GM12878 (cell line): ENCODE data around the gene PELO. TPM values are rescaled to one million over a fixed set of nuclear protein-coding genes. Genes with fewer than 3 reads are reported as not detected.

Experiments used
- ATAC-seq: fragments of 200-7000 bp; cut with Tn5 transposase; 3 replicates; pipeline ENCODE4 v1.9.1; 2020; ENCODE audit warnings: mild to moderate bottlenecking, moderate library complexity
- BruUV-seq: library from RNA; stranded (reverse); fragments of 400-500 nt; replicated peaks from 2 replicates; lab custom pipeline; 2021; lab: Mats Ljungman, UMichigan
- CTCF ChIA-PET: fragments of 300-600 bp; sonication (Branson Sonifier 250); formaldehyde crosslinking; extraction: SDS; loops from one replicate; lab custom pipeline; 2021; ENCODE audit warnings: inconsistent platforms; lab: Yijun Ruan, JAX
- POLR2A ChIA-PET: fragments of 350-600 bp; formaldehyde crosslinking; extraction: SDS; loops from one replicate; lab custom pipeline; 2021; ENCODE audit warnings: inconsistent platforms; lab: Charles Lee
- RAD21 ChIA-PET: fragments of 300-600 bp; sonication (Branson Sonifier 250); formaldehyde crosslinking; loops from one replicate; lab custom pipeline; 2023; ENCODE audit warnings: antibody characterized with exemption; ENCODE audit not compliant: unreplicated experiment; lab: Charles Lee
- SMC1A ChIA-PET: fragments of 300-600 bp; sonication (Branson Sonifier 250); formaldehyde crosslinking; loops from one replicate; lab custom pipeline; 2023; ENCODE audit not compliant: unreplicated experiment, uncharacterized antibody; lab: Charles Lee
- DNase-seq: peaks from one replicate; pipeline ENCODE4 v3.0.0-alpha.2; 2011; ENCODE audit warnings: low read depth, low spot score
- FAIRE-seq: peaks from 3 replicates; lab custom pipeline; 2011; peaks lifted over from hg19 to GRCh38; lab: Jason Lieb, UNC
- H2AFZ ChIP-seq: 2 replicates; pipeline ENCODE4 v1.6.0; 2011; ENCODE audit warnings: low read depth, low read length, control low read depth; ENCODE audit not compliant: control insufficient read depth
- H3K27ac ChIP-seq: 2 replicates; pipeline ENCODE4 v1.5.1; 2011; ENCODE audit warnings: control low read depth; ENCODE audit not compliant: control insufficient read depth, insufficient read depth
- H3K27me3 ChIP-seq, 2 experiments: replicated peaks in 1 of 2; 2 replicates each; pipeline versions ENCODE4 v1.6.0 to v1.6.1; 2011; ENCODE audit warnings: low read length in 1 of 2; ENCODE audit not compliant: control insufficient read depth in 2 of 2, insufficient read depth in 2 of 2
- H3K36me3 ChIP-seq, 2 experiments: 2 replicates each; pipeline ENCODE4 v1.5.1; 2011; ENCODE audit warnings: low read length in 1 of 2; ENCODE audit not compliant: control insufficient read depth in 2 of 2, insufficient read depth in 2 of 2
- H3K4me1 ChIP-seq: 2 replicates; pipeline ENCODE4 v1.6.1; 2011; ENCODE audit warnings: mild to moderate bottlenecking, low read length, moderate library complexity, mixed read lengths; ENCODE audit not compliant: control insufficient read depth, insufficient read depth
- H3K4me2 ChIP-seq: 2 replicates; pipeline ENCODE4 v1.6.0; 2011; ENCODE audit warnings: control low read depth; ENCODE audit not compliant: control insufficient read depth, insufficient read depth
- H3K4me3 ChIP-seq: fragments of 200-600 bp; sonication (generic); 2 replicates; pipeline ENCODE4 v1.5.1; 2016
- H3K79me2 ChIP-seq: 2 replicates; pipeline ENCODE4 v1.6.0; 2011; ENCODE audit warnings: low read length; ENCODE audit not compliant: control insufficient read depth, insufficient read depth
- H3K9ac ChIP-seq: 2 replicates; pipeline ENCODE4 v1.8.0; 2011; ENCODE audit warnings: low read length, control low read depth, mixed read lengths; ENCODE audit not compliant: control insufficient read depth, insufficient read depth
- H3K9me3 ChIP-seq: replicated peaks from 3 replicates; pipeline ENCODE4 v1.5.1; 2011; ENCODE audit warnings: mild to moderate bottlenecking, low read length; ENCODE audit not compliant: control insufficient read depth, insufficient read depth
- H4K20me1 ChIP-seq: 2 replicates; pipeline ENCODE4 v1.6.0; 2011; ENCODE audit not compliant: control insufficient read depth, insufficient read depth
- HCFC1 ChIP-seq: fragments of 150-350 bp; IDR thresholded peaks from 2 replicates; pipeline ENCODE4 v1.6.1; 2014; ENCODE audit warnings: low read length
- MTA2 ChIP-seq: fragments of 450-650 bp; IDR thresholded peaks from 2 replicates; pipeline ENCODE4 v1.6.1; 2016; ENCODE audit warnings: low read depth, mild to moderate bottlenecking, moderate library complexity
- RB1 ChIP-seq: fragments of 450-650 bp; formaldehyde crosslinking; IDR thresholded peaks from 2 replicates; pipeline ENCODE4 v1.6.1; 2017; ENCODE audit warnings: mild to moderate bottlenecking, borderline replicate concordance
- SMAD1 ChIP-seq: fragments of 450-650 bp; IDR thresholded peaks from 2 replicates; pipeline ENCODE4 v1.6.1; 2018; ENCODE audit warnings: mild to moderate bottlenecking, low read depth; ENCODE audit not compliant: partially characterized antibody
- SP1 ChIP-seq: IDR thresholded peaks from one replicate; pipeline ENCODE4 v1.6.1; 2011; ENCODE audit warnings: low read depth, low read length
- SPI1 ChIP-seq: IDR thresholded peaks from 2 replicates; pipeline ENCODE4 v1.6.1; 2011; ENCODE audit warnings: low read depth, mild to moderate bottlenecking, low read length, moderate library complexity, borderline replicate concordance; ENCODE audit not compliant: insufficient read depth
- SREBF1 ChIP-seq: IDR thresholded peaks from 2 replicates; pipeline ENCODE4 v1.6.1; 2012; ENCODE audit warnings: mild to moderate bottlenecking, low read length
- WGBS: methylation state at CpG from one replicate; pipeline ENCODE4 v1.1.6; 2016; ENCODE audit warnings: low lambda C conversion rate; ENCODE audit not compliant: insufficient replicate concordance, insufficient coverage; ENCODE audit errors: missing lambda C conversion rate; 5-methylcytosine and 5-hydroxymethylcytosine counted together
- in situ Hi-C: fragments of 300-500 bp; cut with MboI; formaldehyde crosslinking; loops from 9 replicates; pipeline ENCODE4 v1.14.3; 2018; ENCODE audit warnings: mixed read lengths
- intact Hi-C: fragments of 100-400 bp; cut with micrococcal nuclease; formaldehyde crosslinking; loops from one replicate; pipeline ENCODE4 v1.14.2; 2022; ENCODE audit not compliant: unreplicated experiment
- polyA plus RNA-seq, 11 experiments: library from polyadenylated mRNA; depleted of rRNA in 4 of 11; unstranded in 6 of 11; stranded (reverse) in 5 of 11; fragments of >200 nt; fragmentation: Nextera tagmentation in 4 of 11; fragmentation: Illumina TruSeq in 1 of 11; extraction: Ambion mirVana in 4 of 11; extraction: Trizol in 1 of 11; gene quantifications; 1 replicate in 1 of 11; 2 replicates in 10 of 11; pipeline versions ENCODE4 v1.2.1 to v1.2.3, GENCODE V29; 2011 to 2016; ENCODE audit warnings: inconsistent platforms in 2 of 11, missing spikeins in 2 of 11, low read depth in 1 of 11
- total RNA-seq, 4 experiments: library from RNA; depleted of rRNA in 3 of 4; stranded (reverse); fragments of >200 nt in 3 of 4; fragmentation: Illumina TruSeq in 1 of 4; extraction: Trizol in 1 of 4; gene quantifications; 2 replicates each; pipeline versions ENCODE4 v1.2.1 to v1.2.3, GENCODE V29; 2013 to 2021
- TF ChIP-seq, protein P1 (sequence below): fragments of 450-650 bp; IDR thresholded peaks from 2 replicates; pipeline ENCODE4 v1.6.1; 2017; ENCODE audit warnings: borderline replicate concordance
- TF ChIP-seq, protein P2 (sequence below): IDR thresholded peaks from 2 replicates; pipeline ENCODE4 v1.6.1; 2011; ENCODE audit warnings: borderline replicate concordance, low read depth, mild to moderate bottlenecking, moderate library complexity, mixed read lengths, low read length; ENCODE audit not compliant: insufficient read depth; ENCODE audit errors: extremely low read length
- TF ChIP-seq, protein P3 (sequence below): IDR thresholded peaks from 2 replicates; pipeline ENCODE4 v1.6.1; 2012; ENCODE audit warnings: mild to moderate bottlenecking, low read depth, low read length
- TF ChIP-seq, protein P4 (sequence below): IDR thresholded peaks from 2 replicates; pipeline ENCODE4 v1.6.1; 2012; ENCODE audit warnings: improper control_type of control experiment, low read depth, low read length; ENCODE audit not compliant: insufficient replicate concordance

The PELO gene
- total and polyA plus RNA-seq, 10 of the 15 experiments (the other 5 are each of a cell fraction or from before 2014, with no cell fraction given) = 5.6 to 11.9 (median 8.7) TPM

DNA sequence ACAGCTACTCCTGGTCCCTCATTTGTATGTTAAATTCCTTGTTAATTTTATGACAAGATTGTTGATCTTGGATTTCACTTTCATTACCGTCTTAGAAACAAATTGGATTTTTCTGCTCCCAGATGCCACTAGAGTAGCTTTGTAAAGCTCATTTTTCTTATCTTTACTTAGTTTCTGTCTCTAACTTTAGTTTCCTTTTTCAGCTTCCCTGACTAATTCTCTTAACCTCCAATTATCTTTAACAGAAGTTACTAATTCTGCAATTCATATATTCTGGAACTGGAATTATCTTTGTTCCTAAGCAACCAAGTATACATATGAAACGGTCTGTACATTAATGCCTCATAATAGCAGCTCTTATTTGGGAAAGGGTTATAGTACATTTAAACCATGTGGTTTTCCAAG, 16.7 kb downstream of the PELO start:
- 96% methylated on average over 2 of the region's 2 CpGs for WGBS
- intact Hi-C loops = no loop called here
- H4K20me1 ChIP-seq = no peaks in the 10 kb centered on the region
- DNase-seq (no peak), ATAC-seq (no peak), FAIRE-seq (no peak)
- in situ Hi-C loops = no loop called here
- RAD21 ChIA-PET = interaction anchor here (1.3 kb wide), 1 partner anchor 22 kb away, joined by 5 read pairs; no protein-coding TSS in a partner anchor
- H2AFZ ChIP-seq = no peak overlapping the region
- no TSS peak for BruUV-seq
- no peak overlapping the region for H3K9ac ChIP-seq
- H3K79me2 ChIP-seq = peaks cover 39% of the 10 kb centered on the region
- H3K36me3 ChIP-seq = no peaks in the 10 kb centered on the region
- CTCF ChIA-PET = interaction anchor here (1.2 kb wide), 1 partner anchor 17 kb away, joined by 3 read pairs; no protein-coding TSS in a partner anchor
- no peaks in the 10 kb centered on the region for H3K27me3 ChIP-seq
- H3K4me2 ChIP-seq = no peak overlapping the region
- H3K4me3 ChIP-seq = no peak overlapping the region
- POLR2A ChIA-PET = interaction anchor here (0.6 kb wide), 1 partner anchor 8 kb away, joined by 4 read pairs; no protein-coding TSS in a partner anchor
- no peaks in the 10 kb centered on the region for H3K9me3 ChIP-seq
- SMC1A ChIA-PET = no interaction called here
- H3K27ac ChIP-seq = no peak overlapping the region
- H3K4me1 ChIP-seq = 0 out of 2 replicates have a peak, but pooled peaks cover 3% of the 10 kb centered on the region
- no peak for TF ChIP-seq HCFC1
- no peak for TF ChIP-seq MTA2
- TF ChIP-seq, protein P1, sequence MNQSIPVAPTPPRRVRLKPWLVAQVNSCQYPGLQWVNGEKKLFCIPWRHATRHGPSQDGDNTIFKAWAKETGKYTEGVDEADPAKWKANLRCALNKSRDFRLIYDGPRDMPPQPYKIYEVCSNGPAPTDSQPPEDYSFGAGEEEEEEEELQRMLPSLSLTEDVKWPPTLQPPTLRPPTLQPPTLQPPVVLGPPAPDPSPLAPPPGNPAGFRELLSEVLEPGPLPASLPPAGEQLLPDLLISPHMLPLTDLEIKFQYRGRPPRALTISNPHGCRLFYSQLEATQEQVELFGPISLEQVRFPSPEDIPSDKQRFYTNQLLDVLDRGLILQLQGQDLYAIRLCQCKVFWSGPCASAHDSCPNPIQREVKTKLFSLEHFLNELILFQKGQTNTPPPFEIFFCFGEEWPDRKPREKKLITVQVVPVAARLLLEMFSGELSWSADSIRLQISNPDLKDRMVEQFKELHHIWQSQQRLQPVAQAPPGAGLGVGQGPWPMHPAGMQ = no peak
- TF ChIP-seq, protein P2, sequence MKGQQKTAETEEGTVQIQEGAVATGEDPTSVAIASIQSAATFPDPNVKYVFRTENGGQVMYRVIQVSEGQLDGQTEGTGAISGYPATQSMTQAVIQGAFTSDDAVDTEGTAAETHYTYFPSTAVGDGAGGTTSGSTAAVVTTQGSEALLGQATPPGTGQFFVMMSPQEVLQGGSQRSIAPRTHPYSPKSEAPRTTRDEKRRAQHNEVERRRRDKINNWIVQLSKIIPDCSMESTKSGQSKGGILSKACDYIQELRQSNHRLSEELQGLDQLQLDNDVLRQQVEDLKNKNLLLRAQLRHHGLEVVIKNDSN = no peak
- TF ChIP-seq SMAD1 = no peak
- TF ChIP-seq, protein P3, sequence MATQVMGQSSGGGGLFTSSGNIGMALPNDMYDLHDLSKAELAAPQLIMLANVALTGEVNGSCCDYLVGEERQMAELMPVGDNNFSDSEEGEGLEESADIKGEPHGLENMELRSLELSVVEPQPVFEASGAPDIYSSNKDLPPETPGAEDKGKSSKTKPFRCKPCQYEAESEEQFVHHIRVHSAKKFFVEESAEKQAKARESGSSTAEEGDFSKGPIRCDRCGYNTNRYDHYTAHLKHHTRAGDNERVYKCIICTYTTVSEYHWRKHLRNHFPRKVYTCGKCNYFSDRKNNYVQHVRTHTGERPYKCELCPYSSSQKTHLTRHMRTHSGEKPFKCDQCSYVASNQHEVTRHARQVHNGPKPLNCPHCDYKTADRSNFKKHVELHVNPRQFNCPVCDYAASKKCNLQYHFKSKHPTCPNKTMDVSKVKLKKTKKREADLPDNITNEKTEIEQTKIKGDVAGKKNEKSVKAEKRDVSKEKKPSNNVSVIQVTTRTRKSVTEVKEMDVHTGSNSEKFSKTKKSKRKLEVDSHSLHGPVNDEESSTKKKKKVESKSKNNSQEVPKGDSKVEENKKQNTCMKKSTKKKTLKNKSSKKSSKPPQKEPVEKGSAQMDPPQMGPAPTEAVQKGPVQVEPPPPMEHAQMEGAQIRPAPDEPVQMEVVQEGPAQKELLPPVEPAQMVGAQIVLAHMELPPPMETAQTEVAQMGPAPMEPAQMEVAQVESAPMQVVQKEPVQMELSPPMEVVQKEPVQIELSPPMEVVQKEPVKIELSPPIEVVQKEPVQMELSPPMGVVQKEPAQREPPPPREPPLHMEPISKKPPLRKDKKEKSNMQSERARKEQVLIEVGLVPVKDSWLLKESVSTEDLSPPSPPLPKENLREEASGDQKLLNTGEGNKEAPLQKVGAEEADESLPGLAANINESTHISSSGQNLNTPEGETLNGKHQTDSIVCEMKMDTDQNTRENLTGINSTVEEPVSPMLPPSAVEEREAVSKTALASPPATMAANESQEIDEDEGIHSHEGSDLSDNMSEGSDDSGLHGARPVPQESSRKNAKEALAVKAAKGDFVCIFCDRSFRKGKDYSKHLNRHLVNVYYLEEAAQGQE = no peak
- TF ChIP-seq RB1 = no peak
- TF ChIP-seq SPI1 = no peak
- no peak for TF ChIP-seq SP1
- TF ChIP-seq SREBF1 = no peak
- TF ChIP-seq, protein P4, sequence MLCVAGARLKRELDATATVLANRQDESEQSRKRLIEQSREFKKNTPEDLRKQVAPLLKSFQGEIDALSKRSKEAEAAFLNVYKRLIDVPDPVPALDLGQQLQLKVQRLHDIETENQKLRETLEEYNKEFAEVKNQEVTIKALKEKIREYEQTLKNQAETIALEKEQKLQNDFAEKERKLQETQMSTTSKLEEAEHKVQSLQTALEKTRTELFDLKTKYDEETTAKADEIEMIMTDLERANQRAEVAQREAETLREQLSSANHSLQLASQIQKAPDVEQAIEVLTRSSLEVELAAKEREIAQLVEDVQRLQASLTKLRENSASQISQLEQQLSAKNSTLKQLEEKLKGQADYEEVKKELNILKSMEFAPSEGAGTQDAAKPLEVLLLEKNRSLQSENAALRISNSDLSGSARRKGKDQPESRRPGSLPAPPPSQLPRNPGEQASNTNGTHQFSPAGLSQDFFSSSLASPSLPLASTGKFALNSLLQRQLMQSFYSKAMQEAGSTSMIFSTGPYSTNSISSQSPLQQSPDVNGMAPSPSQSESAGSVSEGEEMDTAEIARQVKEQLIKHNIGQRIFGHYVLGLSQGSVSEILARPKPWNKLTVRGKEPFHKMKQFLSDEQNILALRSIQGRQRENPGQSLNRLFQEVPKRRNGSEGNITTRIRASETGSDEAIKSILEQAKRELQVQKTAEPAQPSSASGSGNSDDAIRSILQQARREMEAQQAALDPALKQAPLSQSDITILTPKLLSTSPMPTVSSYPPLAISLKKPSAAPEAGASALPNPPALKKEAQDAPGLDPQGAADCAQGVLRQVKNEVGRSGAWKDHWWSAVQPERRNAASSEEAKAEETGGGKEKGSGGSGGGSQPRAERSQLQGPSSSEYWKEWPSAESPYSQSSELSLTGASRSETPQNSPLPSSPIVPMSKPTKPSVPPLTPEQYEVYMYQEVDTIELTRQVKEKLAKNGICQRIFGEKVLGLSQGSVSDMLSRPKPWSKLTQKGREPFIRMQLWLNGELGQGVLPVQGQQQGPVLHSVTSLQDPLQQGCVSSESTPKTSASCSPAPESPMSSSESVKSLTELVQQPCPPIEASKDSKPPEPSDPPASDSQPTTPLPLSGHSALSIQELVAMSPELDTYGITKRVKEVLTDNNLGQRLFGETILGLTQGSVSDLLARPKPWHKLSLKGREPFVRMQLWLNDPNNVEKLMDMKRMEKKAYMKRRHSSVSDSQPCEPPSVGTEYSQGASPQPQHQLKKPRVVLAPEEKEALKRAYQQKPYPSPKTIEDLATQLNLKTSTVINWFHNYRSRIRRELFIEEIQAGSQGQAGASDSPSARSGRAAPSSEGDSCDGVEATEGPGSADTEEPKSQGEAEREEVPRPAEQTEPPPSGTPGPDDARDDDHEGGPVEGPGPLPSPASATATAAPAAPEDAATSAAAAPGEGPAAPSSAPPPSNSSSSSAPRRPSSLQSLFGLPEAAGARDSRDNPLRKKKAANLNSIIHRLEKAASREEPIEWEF = no peak
